Measurements from ENCODE around the gene HHIPL1. TPM values are rescaled to one million over a fixed set of nuclear protein-coding genes. Genes with fewer than 3 reads are reported as not detected.

The HHIPL1 gene
- total RNA-seq, 1 experiment from 2014 or later, result 2.6 TPM

DNA sequence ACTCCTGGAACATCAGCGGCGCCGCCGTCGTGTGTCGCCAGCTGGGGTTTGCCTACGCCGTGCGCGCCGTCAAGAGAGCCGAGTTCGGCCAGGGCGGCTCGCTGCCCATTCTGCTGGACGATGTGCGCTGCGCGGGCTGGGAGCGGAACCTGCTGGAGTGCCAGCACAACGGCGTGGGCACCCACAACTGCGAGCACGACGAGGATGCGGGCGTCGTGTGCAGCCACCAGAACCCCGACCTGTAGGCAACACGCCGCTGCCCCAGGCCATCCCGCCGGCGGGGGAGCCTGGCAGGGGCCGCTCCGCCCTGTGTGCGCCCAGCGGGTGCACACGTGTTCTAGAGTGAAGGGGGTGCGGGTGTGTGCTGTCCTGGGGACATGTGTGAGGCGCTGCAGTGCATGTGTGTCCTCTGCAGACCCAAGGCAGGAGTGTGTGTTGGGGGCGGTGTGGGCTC is 30.5 kb downstream of the HHIPL1 start:
- Histone ChIP-seq H2AFZ (ENCODE audit: low read length) (no peak overlapping the region), H4K20me1 (ENCODE audit: control insufficient read depth, insufficient read depth, insufficient read length) (no peaks in the 10 kb centered on the region), H3K27ac (ENCODE audit: insufficient read length, low read depth, low read length) (no peak overlapping the region), H3K9ac (ENCODE audit: extremely low read depth, insufficient read length, low read length) (no peak overlapping the region), H4K5ac (ENCODE audit: insufficient read length, low read depth, low read length) (no peak overlapping the region), H2BK20ac (ENCODE audit: low read depth, low read length, poor library complexity, severe bottlenecking) (no peak overlapping the region), H4K91ac (ENCODE audit: insufficient read length, low read depth, low read length) (no peak overlapping the region), H3K27me3 (ENCODE audit: insufficient read depth, low read length) (no peaks in the 10 kb centered on the region), H2BK12ac (ENCODE audit: insufficient read length, low read depth, low read length) (no peak overlapping the region), H3K4ac (ENCODE audit: low read depth, low read length) (no peak overlapping the region), H3K23me2 (ENCODE audit: insufficient read length, low read depth, low read length, poor library complexity, severe bottlenecking) (no peaks in the 10 kb centered on the region), H3K18ac (ENCODE audit: insufficient read length, low read depth, low read length) (no peak overlapping the region), H3K79me1 (ENCODE audit: insufficient read depth, low read depth, low read length, poor library complexity, severe bottlenecking) (no peaks in the 10 kb centered on the region), H2BK120ac (ENCODE audit: low read depth, low read length, poor library complexity, severe bottlenecking) (no peak overlapping the region), H3K14ac (ENCODE audit: insufficient read depth, low read length) (no peak overlapping the region; the same call in 1 of the 2 replicates), H3K56ac (ENCODE audit: insufficient read length, low read depth, low read length) (no peak overlapping the region), H2BK15ac (ENCODE audit: low read depth, low read length) (no peak overlapping the region), H3K9me3 (ENCODE audit: control insufficient read depth, low read depth, low read length) (peaks cover 8% of the 10 kb centered on the region), H3K4me2 (ENCODE audit: insufficient read depth, insufficient read length, low read length) (no peak overlapping the region), H4K8ac (replicated peaks; ENCODE audit: insufficient read length, low read depth, low read length) (no peak overlapping the region), H3K79me2 (ENCODE audit: insufficient read depth, low read length) (no peaks in the 10 kb centered on the region), H3K4me1 (ENCODE audit: insufficient read depth, low read length) (no peaks in the 10 kb centered on the region; the same call in 1 of the 2 replicates), H3T11ph (ENCODE audit: low read length) (no peak overlapping the region), H2BK5ac (ENCODE audit: insufficient read length, low read length) (no peak overlapping the region), H3K23ac (ENCODE audit: insufficient read length, low read depth, low read length) (no peak overlapping the region), H2AK5ac (ENCODE audit: insufficient read length, low read length) (no peak overlapping the region)
- H3K9me3 Mint-ChIP-seq, result peaks cover 15 to 23% of the 10 kb centered on the region in 2 experiments
- WGBS (ENCODE audit: extremely low coverage, insufficient read length, low lambda C conversion rate), result no CpG with 5 or more reads among the region's 42 CpGs
- peaks cover 33 to 34% of the 10 kb centered on the region in 2 experiments for H3K4me1 Mint-ChIP-seq
- DNase-seq, result no peak
- TF ChIP-seq, protein P1, sequence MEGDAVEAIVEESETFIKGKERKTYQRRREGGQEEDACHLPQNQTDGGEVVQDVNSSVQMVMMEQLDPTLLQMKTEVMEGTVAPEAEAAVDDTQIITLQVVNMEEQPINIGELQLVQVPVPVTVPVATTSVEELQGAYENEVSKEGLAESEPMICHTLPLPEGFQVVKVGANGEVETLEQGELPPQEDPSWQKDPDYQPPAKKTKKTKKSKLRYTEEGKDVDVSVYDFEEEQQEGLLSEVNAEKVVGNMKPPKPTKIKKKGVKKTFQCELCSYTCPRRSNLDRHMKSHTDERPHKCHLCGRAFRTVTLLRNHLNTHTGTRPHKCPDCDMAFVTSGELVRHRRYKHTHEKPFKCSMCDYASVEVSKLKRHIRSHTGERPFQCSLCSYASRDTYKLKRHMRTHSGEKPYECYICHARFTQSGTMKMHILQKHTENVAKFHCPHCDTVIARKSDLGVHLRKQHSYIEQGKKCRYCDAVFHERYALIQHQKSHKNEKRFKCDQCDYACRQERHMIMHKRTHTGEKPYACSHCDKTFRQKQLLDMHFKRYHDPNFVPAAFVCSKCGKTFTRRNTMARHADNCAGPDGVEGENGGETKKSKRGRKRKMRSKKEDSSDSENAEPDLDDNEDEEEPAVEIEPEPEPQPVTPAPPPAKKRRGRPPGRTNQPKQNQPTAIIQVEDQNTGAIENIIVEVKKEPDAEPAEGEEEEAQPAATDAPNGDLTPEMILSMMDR (conservative IDR thresholded peaks at IDR 0.05), result no peak
- no peak overlapping the region; a peak in 1 of 7 replicates for H3K27ac Mint-ChIP-seq
- peaks cover 10% of the 10 kb centered on the region for H3K27me3 Mint-ChIP-seq (ENCODE audit: low read depth)
- no peak overlapping the region for H3K4me3 Mint-ChIP-seq
- H3K36me3 Mint-ChIP-seq (ENCODE audit: insufficient read depth in 1 of 3, low read depth in 3 of 3), result peaks cover 3 to 10% (median 8%) of the 10 kb centered on the region in 3 experiments; a peak in 3 of 7 replicates

Data from H9 (cell line).